ENCODE measurements around the gene PHF3.

PHF3 gene

DNA sequence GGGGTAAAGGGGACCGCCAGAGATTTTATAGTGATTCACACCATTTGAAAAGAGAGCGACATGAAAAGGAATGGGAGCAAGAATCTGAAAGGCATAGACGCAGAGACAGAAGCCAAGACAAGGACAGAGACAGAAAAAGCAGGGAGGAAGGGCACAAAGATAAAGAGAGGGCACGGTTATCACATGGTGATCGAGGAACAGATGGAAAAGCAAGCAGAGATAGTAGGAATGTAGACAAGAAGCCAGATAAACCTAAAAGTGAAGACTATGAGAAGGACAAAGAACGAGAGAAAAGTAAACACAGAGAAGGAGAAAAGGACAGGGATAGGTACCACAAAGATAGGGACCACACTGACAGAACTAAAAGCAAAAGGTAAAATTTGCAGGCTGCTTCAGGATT, 77.7 kb downstream of the PHF3 start:
- H3K4me3 ChIP-seq (ENCODE audit: low read depth, low read length) = no peak overlapping the region
- no peak for TF ChIP-seq MYC (IDR thresholded peaks at IDR 0.05; ENCODE audit: low read depth, low read length)
- TF ChIP-seq POLR2A (IDR thresholded peaks at IDR 0.05; ENCODE audit: extremely low read depth, insufficient read length) = no peak
- TF ChIP-seq, protein P1, sequence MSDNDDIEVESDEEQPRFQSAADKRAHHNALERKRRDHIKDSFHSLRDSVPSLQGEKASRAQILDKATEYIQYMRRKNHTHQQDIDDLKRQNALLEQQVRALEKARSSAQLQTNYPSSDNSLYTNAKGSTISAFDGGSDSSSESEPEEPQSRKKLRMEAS (IDR thresholded peaks at IDR 0.05; ENCODE audit: low read depth, low read length) = no peak
- no peak for TF ChIP-seq CTCF (IDR thresholded peaks at IDR 0.05; ENCODE audit: low read depth, low read length)
- no peak for DNase-seq (ENCODE audit: low read depth)

DNA sequence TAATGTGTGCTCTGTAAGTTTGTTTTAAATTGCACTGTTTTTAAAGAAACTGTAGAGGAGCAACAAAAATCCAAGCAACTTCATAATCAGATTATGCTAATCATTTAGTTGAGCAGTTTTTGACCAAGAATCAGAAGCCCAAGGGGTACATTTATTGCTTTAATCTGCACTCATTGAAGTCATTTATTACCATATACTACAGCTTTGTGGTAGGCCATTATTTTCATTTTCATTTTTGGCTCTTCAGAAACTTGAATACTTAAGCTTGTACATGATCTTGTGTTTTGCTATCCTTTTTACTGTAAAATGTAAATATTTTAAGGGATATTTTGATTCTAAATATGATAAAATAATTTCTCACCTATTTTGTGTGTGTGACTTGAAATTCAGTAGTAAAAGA, 78.5 kb downstream of the PHF3 start:
- no peak for DNase-seq (ENCODE audit: low read depth)
- H3K4me3 ChIP-seq (ENCODE audit: low read depth, low read length) = no peak overlapping the region
- TF ChIP-seq, protein P1 (IDR thresholded peaks at IDR 0.05; ENCODE audit: low read depth, low read length) = no peak
- TF ChIP-seq CTCF (IDR thresholded peaks at IDR 0.05; ENCODE audit: low read depth, low read length) (no peak), MYC (IDR thresholded peaks at IDR 0.05; ENCODE audit: low read depth, low read length) (no peak), POLR2A (IDR thresholded peaks at IDR 0.05; ENCODE audit: extremely low read depth, insufficient read length) (no peak)

- TF ChIP-seq, protein P1 (IDR thresholded peaks at IDR 0.05; ENCODE audit: low read depth, low read length) = no peak
- TF ChIP-seq MYC (IDR thresholded peaks at IDR 0.05; ENCODE audit: low read depth, low read length) (no peak), CTCF (IDR thresholded peaks at IDR 0.05; ENCODE audit: low read depth, low read length) (no peak), POLR2A (IDR thresholded peaks at IDR 0.05; ENCODE audit: extremely low read depth, insufficient read length) (no peak)
- DNase-seq (ENCODE audit: low read depth) = no peak
- no peak overlapping the region for H3K4me3 ChIP-seq (ENCODE audit: low read depth, low read length)
Observed at GRCh38 chr6:63716169-63716568, 80.6 kb downstream of the PHF3 start.

- no peak overlapping the region for H3K4me3 ChIP-seq (ENCODE audit: low read depth, low read length)
- TF ChIP-seq, protein P1 (IDR thresholded peaks at IDR 0.05; ENCODE audit: low read depth, low read length) = no peak
- TF ChIP-seq POLR2A (IDR thresholded peaks at IDR 0.05; ENCODE audit: extremely low read depth, insufficient read length) = no peak
- no peak for TF ChIP-seq CTCF (IDR thresholded peaks at IDR 0.05; ENCODE audit: low read depth, low read length)
- no peak for TF ChIP-seq MYC (IDR thresholded peaks at IDR 0.05; ENCODE audit: low read depth, low read length)
- no peak for DNase-seq (ENCODE audit: low read depth)
Observed at GRCh38 chr6:63721181-63721580, 85.6 kb downstream of the PHF3 start.

DNA sequence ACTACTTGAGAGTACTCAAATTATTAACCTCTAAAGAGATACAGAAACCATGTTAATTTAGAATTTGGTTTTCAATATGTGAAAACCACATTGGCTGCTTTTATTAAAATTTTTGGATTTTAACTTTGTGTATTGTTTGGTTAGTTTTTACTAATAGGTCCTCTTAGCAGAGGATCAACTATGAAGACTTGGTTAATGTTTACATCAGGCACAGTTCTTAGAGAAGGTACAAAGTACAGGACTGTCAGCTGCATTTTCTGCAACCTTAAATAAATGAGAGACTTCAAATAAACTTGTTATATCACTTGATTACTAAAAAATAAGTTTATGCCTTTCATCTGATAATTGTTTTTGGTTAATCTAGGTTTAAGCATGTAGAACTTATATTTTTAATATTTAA, 89.1 kb downstream of the PHF3 start:
- no peak overlapping the region for H3K4me3 ChIP-seq (ENCODE audit: low read depth, low read length)
- no peak for DNase-seq (ENCODE audit: low read depth)
- TF ChIP-seq CTCF (IDR thresholded peaks at IDR 0.05; ENCODE audit: low read depth, low read length) (no peak), POLR2A (IDR thresholded peaks at IDR 0.05; ENCODE audit: extremely low read depth, insufficient read length) (no peak), MYC (IDR thresholded peaks at IDR 0.05; ENCODE audit: low read depth, low read length) (no peak)
- TF ChIP-seq, protein P1 (IDR thresholded peaks at IDR 0.05; ENCODE audit: low read depth, low read length) = no peak

DNA sequence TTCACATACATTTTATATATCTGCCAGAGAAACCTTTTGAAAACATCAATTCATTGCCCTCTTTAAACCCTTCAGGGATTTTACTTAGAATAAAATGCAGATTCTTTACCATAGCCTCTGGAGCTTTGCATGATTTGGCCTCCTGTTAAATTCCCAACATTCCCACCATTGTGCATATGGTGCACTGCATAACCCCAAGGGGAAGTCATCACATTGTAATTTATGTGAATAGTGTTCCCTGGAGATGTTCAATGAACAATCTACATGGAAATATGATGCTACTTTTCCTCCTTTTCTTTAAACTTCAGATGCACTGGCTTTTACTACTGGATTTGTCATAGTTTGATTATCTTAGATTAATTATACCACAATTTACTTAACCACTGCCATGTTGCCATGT, 94.7 kb downstream of the PHF3 start:
- no peak for TF ChIP-seq CTCF (IDR thresholded peaks at IDR 0.05; ENCODE audit: low read depth, low read length)
- TF ChIP-seq, protein P1 (IDR thresholded peaks at IDR 0.05; ENCODE audit: low read depth, low read length) = no peak
- TF ChIP-seq MYC (IDR thresholded peaks at IDR 0.05; ENCODE audit: low read depth, low read length) = no peak
- TF ChIP-seq POLR2A (IDR thresholded peaks at IDR 0.05; ENCODE audit: extremely low read depth, insufficient read length) = no peak
- no peak for DNase-seq (ENCODE audit: low read depth)
- no peak overlapping the region for H3K4me3 ChIP-seq (ENCODE audit: low read depth, low read length)
